B cell (primary cell): Measurements from ENCODE around the gene CD81. TPM values are rescaled to one million over a fixed set of nuclear protein-coding genes. Genes with fewer than 3 reads are reported as not detected.

Experiments
- ATAC-seq: fragments of 200-7000 bp; cut with Tn5 transposase; one replicate; pipeline ENCODE4 v1.10.0; 2021; ENCODE audit warnings: low read depth, mild to moderate bottlenecking, moderate number of reproducible peaks, moderate library complexity
- CTCF ChIA-PET: fragments of 350-600 bp; sonication (Branson Sonifier 250); formaldehyde crosslinking; loops from one replicate; lab custom pipeline; 2021; ENCODE audit warnings: antibody characterized with exemption, inconsistent platforms; lab: Charles Lee
- POLR2A ChIA-PET: fragments of 350-600 bp; sonication (Branson Sonifier 250); formaldehyde crosslinking; loops from one replicate; lab custom pipeline; 2021; ENCODE audit warnings: antibody characterized with exemption; lab: Charles Lee
- DNase-seq: peaks from one replicate; pipeline ENCODE4 v3.0.0; 2013
- H2AFZ ChIP-seq: 2 replicates; pipeline ENCODE4 v1.6.1; 2012; ENCODE audit warnings: mild to moderate bottlenecking, low read depth, low read length; ENCODE audit not compliant: insufficient read depth, poor library complexity, severe bottlenecking
- H3K27ac ChIP-seq, 2 donors: 1 replicate in 1 of 2; 2 replicates in 1 of 2; pipeline ENCODE4 v1.5.1; 2012 to 2013; ENCODE audit warnings: low read length in 2 of 2, mild to moderate bottlenecking in 2 of 2, moderate library complexity in 1 of 2
- H3K27me3 ChIP-seq, 4 experiments: fragments of 200-600 bp in 1 of 4; sonication (generic) in 1 of 4; replicated peaks in 1 of 4; 1 replicate in 2 of 4; 2 replicates in 2 of 4; pipeline versions ENCODE4 v1.6.1 to v1.7.0; 2013 to 2016; ENCODE audit warnings: low read length in 3 of 4, mild to moderate bottlenecking in 2 of 4, mixed read lengths in 1 of 4, moderate library complexity in 1 of 4; ENCODE audit not compliant: insufficient read depth in 4 of 4, control insufficient read depth in 3 of 4; ENCODE audit errors: control extremely low read depth in 1 of 4
- H3K36me3 ChIP-seq, 2 experiments: replicated peaks in 1 of 2; 1 replicate in 1 of 2; 2 replicates in 1 of 2; pipeline versions ENCODE4 v1.6.1 to v1.7.1; 2013; ENCODE audit warnings: low read length in 1 of 2; ENCODE audit not compliant: insufficient read depth in 2 of 2, control insufficient read depth in 1 of 2; ENCODE audit errors: control extremely low read depth in 1 of 2, extremely low read depth in 1 of 2
- H3K4me1 ChIP-seq, 2 donors: fragments of 200-600 bp in 1 of 2; sonication (generic) in 1 of 2; 1 replicate in 1 of 2; 2 replicates in 1 of 2; pipeline versions ENCODE4 v1.5.1 to v1.6.1; 2013 to 2017; ENCODE audit warnings: low read length in 2 of 2; ENCODE audit not compliant: control insufficient read depth in 2 of 2, insufficient read depth in 2 of 2
- H3K4me2 ChIP-seq: replicated peaks from 2 replicates; pipeline ENCODE3; 2012; ENCODE audit warnings: mild to moderate bottlenecking, low read depth, low read length; ENCODE audit not compliant: poor library complexity, severe bottlenecking
- H3K4me3 ChIP-seq, 5 experiments: fragments of 200-600 bp in 1 of 5; sonication (generic) in 1 of 5; 1 replicate in 3 of 5; 2 replicates in 2 of 5; pipeline versions ENCODE4 v1.5.1 to v1.7.0; 2011 to 2016; ENCODE audit warnings: low read length in 4 of 5, mild to moderate bottlenecking in 4 of 5, low read depth in 2 of 5, control low read depth in 1 of 5, moderate library complexity in 1 of 5; ENCODE audit not compliant: insufficient read depth in 1 of 5; ENCODE audit errors: control extremely low read depth in 1 of 5, extremely low read depth in 1 of 5
- H3K79me2 ChIP-seq: fragments of 200-600 bp; sonication (generic); one replicate; pipeline ENCODE4 v1.6.0; 2016; ENCODE audit warnings: low read length; ENCODE audit not compliant: control insufficient read depth, insufficient read depth
- H3K9ac ChIP-seq: fragments of 200-600 bp; sonication (generic); 2 replicates; pipeline ENCODE4 v1.6.1; 2017; ENCODE audit warnings: mild to moderate bottlenecking, low read length, moderate library complexity
- H3K9me3 ChIP-seq, 3 donors: one replicate each; pipeline versions ENCODE4 v1.6.1 to v1.7.1; 2013; ENCODE audit warnings: low read length in 2 of 3; ENCODE audit not compliant: control insufficient read depth in 2 of 3, insufficient read depth in 1 of 3; ENCODE audit errors: control extremely low read depth in 1 of 3
- H4K20me1 ChIP-seq: 2 replicates; pipeline ENCODE4 v1.6.0; 2012; ENCODE audit warnings: mild to moderate bottlenecking, low read length; ENCODE audit not compliant: insufficient read depth, control insufficient read depth, poor library complexity, severe bottlenecking
- H3K27ac Mint-ChIP-seq: one replicate; pipeline ENCODE4 v1.8.0; 2021; ENCODE audit warnings: mixed read lengths
- H3K27me3 Mint-ChIP-seq: one replicate; pipeline ENCODE4 v1.8.0; 2021; ENCODE audit warnings: mixed read lengths
- H3K4me1 Mint-ChIP-seq: one replicate; pipeline ENCODE4 v1.8.0; 2021; ENCODE audit warnings: mixed read lengths
- H3K4me3 Mint-ChIP-seq: one replicate; pipeline ENCODE4 v1.8.0; 2021; ENCODE audit warnings: mixed read lengths
- H3K9me3 Mint-ChIP-seq: one replicate; pipeline ENCODE4 v1.8.0; 2022; ENCODE audit warnings: mixed read lengths; ENCODE audit not compliant: insufficient read depth
- EZH2 ChIP-seq: IDR thresholded peaks from 2 replicates; pipeline ENCODE4 v1.6.1; 2012; ENCODE audit warnings: borderline replicate concordance, low read depth, mild to moderate bottlenecking, moderate library complexity, low read length; ENCODE audit not compliant: insufficient read depth, poor library complexity, severe bottlenecking
- WGBS: methylation state at CpG from one replicate; pipeline ENCODE4 v1.1.5; 2013; ENCODE audit warnings: missing lambda C conversion rate; ENCODE audit not compliant: insufficient coverage; 5-methylcytosine and 5-hydroxymethylcytosine counted together
- intact Hi-C: fragments of 100-400 bp; cut with micrococcal nuclease; formaldehyde crosslinking; loops from one replicate; pipeline ENCODE4 v1.10.0; 2022
- polyA plus RNA-seq: library from polyadenylated mRNA; depleted of rRNA; stranded (reverse); fragments of >200 nt; gene quantifications from 2 replicates; pipeline ENCODE4 v1.2.3, GENCODE V29; 2012
- total RNA-seq, 2 donors: library from RNA; stranded (reverse); fragments of 120-200 nt in 1 of 2; gene quantifications; 1 replicate in 1 of 2; 2 replicates in 1 of 2; pipeline versions ENCODE4 v1.2.3 to v1.2.4, GENCODE V29; 2013 to 2022
- TF ChIP-seq, protein P1 (sequence below): fragments of 200-600 bp; IDR thresholded peaks from one replicate; pipeline ENCODE4 v1.8.0; 2022; ENCODE audit warnings: antibody characterized with exemption, mild to moderate bottlenecking

CD81 gene
- total and polyA plus RNA-seq, 2 donors (not counting 1 experiment from before 2014, with no cell fraction given), result 253 to 361 TPM

GRCh38 chr11:2422461-2423156 is 45.5 kb downstream of the CD81 start:
- WGBS, result 86% methylated on average over 14 of the region's 14 CpGs
- POLR2A ChIA-PET, result no interaction called here
- no peak overlapping the region for H3K4me3 Mint-ChIP-seq
- DNase-seq, result no peak
- Histone ChIP-seq H4K20me1 (no peaks in the 10 kb centered on the region), H3K36me3 (no peaks in the 10 kb centered on the region), H3K9ac (no peak overlapping the region), H2AFZ (no peak overlapping the region), H3K27me3 (peaks cover 0 to 3% (median 0%) of the 10 kb centered on the region in 4 experiments), H3K4me1 (peaks cover 5 to 15% of the 10 kb centered on the region in 2 donors), H3K4me3 (no peak overlapping the region), H3K27ac (no peak overlapping the region), H3K79me2 (no peaks in the 10 kb centered on the region), H3K9me3 (peaks cover 0 to 2% (median 0%) of the 10 kb centered on the region in 3 donors), H3K4me2 (no peak overlapping the region)
- ATAC-seq, result no peak
- no peaks in the 10 kb centered on the region for H3K27me3 Mint-ChIP-seq
- peaks cover 3% of the 10 kb centered on the region for H3K4me1 Mint-ChIP-seq
- TF ChIP-seq, protein P1, sequence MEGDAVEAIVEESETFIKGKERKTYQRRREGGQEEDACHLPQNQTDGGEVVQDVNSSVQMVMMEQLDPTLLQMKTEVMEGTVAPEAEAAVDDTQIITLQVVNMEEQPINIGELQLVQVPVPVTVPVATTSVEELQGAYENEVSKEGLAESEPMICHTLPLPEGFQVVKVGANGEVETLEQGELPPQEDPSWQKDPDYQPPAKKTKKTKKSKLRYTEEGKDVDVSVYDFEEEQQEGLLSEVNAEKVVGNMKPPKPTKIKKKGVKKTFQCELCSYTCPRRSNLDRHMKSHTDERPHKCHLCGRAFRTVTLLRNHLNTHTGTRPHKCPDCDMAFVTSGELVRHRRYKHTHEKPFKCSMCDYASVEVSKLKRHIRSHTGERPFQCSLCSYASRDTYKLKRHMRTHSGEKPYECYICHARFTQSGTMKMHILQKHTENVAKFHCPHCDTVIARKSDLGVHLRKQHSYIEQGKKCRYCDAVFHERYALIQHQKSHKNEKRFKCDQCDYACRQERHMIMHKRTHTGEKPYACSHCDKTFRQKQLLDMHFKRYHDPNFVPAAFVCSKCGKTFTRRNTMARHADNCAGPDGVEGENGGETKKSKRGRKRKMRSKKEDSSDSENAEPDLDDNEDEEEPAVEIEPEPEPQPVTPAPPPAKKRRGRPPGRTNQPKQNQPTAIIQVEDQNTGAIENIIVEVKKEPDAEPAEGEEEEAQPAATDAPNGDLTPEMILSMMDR, result no peak
- no peak for TF ChIP-seq EZH2
- intact Hi-C loops, result no loop called here
- CTCF ChIA-PET, result interaction anchor here (0.6 to 11.1 kb wide), 7 partner anchors 111 to 478 kb away, joined by 3 to 583 read pairs (median 4); partner anchors contain the start of genes C11orf21 and TSPAN32
- H3K9me3 Mint-ChIP-seq, result no peaks in the 10 kb centered on the region
- no peak overlapping the region for H3K27ac Mint-ChIP-seq
